Measurements from ENCODE around the gene IFIT1. TPM values are rescaled to one million over a fixed set of nuclear protein-coding genes. Genes with fewer than 3 reads are reported as not detected.
"Not testable (repeated sequence)": the region's sequence is repeated elsewhere in the genome, so short reads cannot be mapped to it uniquely, and the experiment has no call there.

The IFIT1 gene
- polyA plus RNA-seq, 3 donors from 2014 or later = 0.43 to 6.0 (median 1.8) TPM

DNA sequence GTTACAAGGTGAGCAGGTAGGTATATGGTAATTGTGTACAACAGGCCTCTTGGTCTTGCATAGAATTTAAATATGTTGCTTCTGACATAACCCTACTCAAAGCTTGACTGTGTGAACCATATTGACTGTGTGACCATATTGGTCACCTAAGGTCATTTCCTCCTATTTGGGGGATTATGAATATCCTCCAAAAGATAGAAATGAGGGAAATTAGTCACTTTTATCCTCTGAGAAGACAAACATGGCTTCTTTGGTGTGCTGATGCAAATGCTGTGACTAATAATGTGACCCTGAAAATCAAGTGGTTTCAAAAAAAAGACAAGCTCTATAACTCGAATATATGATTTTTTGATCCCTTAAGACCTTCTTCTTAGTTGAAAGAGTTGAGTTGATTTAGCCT lies 49.9 kb downstream of the IFIT1 start:
- Mint-ChIP-seq H3K27me3 (ENCODE audit: low read depth in 3 of 3) (peaks cover 3 to 24% (median 17%) of the 10 kb centered on the region in 3 donors), H3K4me3 (no peak overlapping the region), H3K9me3 (peaks cover 0 to 2% (median 0%) of the 10 kb centered on the region in 6 donors), H3K27ac (no peak overlapping the region), H3K4me1 (no peaks in the 10 kb centered on the region), H3K36me3 (no peaks in the 10 kb centered on the region)
- DNase-seq = no peak

DNA sequence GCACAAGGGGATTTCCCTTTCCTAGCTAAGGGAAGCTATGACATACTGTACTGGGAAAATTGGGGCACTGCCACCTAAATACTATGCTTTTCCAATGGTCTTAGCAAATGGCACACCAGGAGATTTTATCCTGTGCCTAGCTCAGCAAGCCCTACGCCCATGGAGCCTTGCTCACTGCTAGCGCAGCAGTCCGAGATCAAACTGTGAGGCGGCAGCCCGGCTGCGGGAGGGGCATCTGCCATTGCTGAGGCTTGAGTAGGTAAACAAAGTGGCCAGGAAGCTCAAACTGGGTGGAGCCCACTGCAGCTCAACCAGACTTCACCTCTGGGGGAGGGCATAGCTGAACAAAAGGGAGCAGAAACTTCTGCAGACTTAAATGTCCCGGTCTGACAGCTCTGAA lies 52.4 kb downstream of the IFIT1 start:
- not testable (repeated sequence) for H3K36me3 Mint-ChIP-seq, H3K4me1 Mint-ChIP-seq, H3K4me3 Mint-ChIP-seq, H3K9me3 Mint-ChIP-seq, DNase-seq, H3K27ac Mint-ChIP-seq
- H3K27me3 Mint-ChIP-seq (ENCODE audit: low read depth in 3 of 3) = peaks cover 4 to 24% (median 20%) of the 10 kb centered on the region in 3 donors

DNA sequence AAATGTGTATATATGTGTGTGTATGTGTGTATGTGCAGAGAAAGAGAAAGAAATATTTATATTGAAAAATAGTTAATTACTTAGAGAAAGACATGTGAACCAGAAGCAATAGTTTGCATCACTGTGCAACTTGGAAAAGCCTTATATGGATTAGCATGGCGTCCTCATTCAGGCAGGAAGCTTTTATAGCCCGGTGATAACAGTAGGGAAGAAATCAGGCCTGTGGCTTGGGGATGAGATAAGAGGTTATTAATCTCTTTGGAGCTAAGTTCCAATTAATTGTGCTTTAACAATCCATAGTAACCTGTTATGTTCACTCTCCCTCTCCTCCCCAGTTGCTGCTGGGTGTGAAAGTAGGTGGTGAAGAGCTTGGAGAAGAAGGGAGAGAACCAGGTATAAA lies 58.5 kb downstream of the IFIT1 start:
- H3K4me1 Mint-ChIP-seq = no peaks in the 10 kb centered on the region
- no peaks in the 10 kb centered on the region for H3K36me3 Mint-ChIP-seq
- no peak overlapping the region for H3K27ac Mint-ChIP-seq
- H3K9me3 Mint-ChIP-seq = no peaks in the 10 kb centered on the region
- peaks cover 6 to 14% (median 11%) of the 10 kb centered on the region in 3 donors for H3K27me3 Mint-ChIP-seq (ENCODE audit: low read depth in 3 of 3)
- no peak overlapping the region for H3K4me3 Mint-ChIP-seq
- no peak for DNase-seq

- H3K36me3 Mint-ChIP-seq = no peaks in the 10 kb centered on the region
- no peak overlapping the region for H3K4me3 Mint-ChIP-seq
- DNase-seq = no peak
- peaks cover 4 to 6% (median 5%) of the 10 kb centered on the region in 3 donors for H3K27me3 Mint-ChIP-seq (ENCODE audit: low read depth in 3 of 3)
- no peaks in the 10 kb centered on the region for H3K4me1 Mint-ChIP-seq
- H3K27ac Mint-ChIP-seq = no peak overlapping the region
- no peaks in the 10 kb centered on the region for H3K9me3 Mint-ChIP-seq
Measured at GRCh38 chr10:89452193-89452592, 59.8 kb downstream of the IFIT1 start.

DNA sequence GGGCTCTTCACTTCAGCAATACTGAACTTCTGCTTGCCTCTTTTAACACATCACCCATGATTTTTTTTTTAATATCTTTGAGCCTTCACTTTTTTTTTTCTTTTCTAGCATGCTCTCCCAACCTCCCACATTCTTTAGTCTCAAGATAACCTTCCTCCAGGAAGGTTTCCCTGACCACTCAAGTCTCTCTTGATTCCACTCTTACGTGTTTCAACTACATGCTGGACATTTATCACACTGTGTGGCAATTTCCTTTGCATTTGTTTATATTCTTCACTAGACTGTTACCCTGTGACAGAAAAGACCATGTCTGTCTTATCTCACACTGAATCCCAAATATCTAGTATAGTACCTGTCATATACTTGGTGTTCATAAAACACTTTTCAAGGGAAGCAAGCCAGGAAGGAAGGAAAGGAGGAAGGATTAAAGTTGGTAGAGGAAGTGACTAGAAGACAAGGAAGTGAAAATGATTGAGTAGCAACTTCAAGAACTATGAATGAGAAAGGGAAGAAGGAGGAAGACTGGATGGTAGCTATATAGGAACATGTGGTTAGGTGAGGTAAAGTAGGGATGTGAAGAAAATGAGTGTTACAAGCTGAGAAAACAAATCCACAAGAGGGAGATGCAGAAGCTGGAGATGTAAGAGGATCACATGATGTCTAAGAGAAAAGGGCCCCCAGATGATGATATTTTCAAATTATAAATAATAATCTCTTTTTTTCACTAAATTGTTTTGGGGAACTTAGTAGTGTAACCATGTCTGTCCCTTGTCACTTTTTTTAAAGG lies 62.3 kb downstream of the IFIT1 start:
- Mint-ChIP-seq H3K4me1 (no peaks in the 10 kb centered on the region), H3K27me3 (ENCODE audit: low read depth in 3 of 3) (peaks cover 0 to 9% (median 2%) of the 10 kb centered on the region in 3 donors), H3K9me3 (no peaks in the 10 kb centered on the region), H3K4me3 (no peak overlapping the region), H3K27ac (no peak overlapping the region), H3K36me3 (no peaks in the 10 kb centered on the region)
- no peak for DNase-seq

Other genes with a start within 250 kb of the IFIT1 start
- gene CH25H, start 185.3 kb upstream of the IFIT1 start, polyA plus RNA-seq = under 1 TPM in 1 of 3 donors, not detected in 2; 0.27 TPM
- 100 to 1,000 TPM; 120 to 196 (median 125) TPM for gene LIPA, start 140.8 kb upstream of the IFIT1 start, polyA plus RNA-seq
- 10 to 100 TPM; 10.3 to 20.8 (median 13.9) TPM for gene IFIT2, start 90.6 kb upstream of the IFIT1 start, polyA plus RNA-seq
- gene IFIT3, start 64.6 kb upstream of the IFIT1 start, polyA plus RNA-seq = 10 to 100 TPM in 2 of 3 donors, 1 to 10 TPM in 1; 8.2 to 23.8 (median 12.5) TPM
- under 1 TPM in 1 of 3 donors, not detected in 2; 0.11 TPM for gene IFIT1B, start 14.6 kb upstream of the IFIT1 start, polyA plus RNA-seq
- gene IFIT5, start 21.9 kb downstream of the IFIT1 start, polyA plus RNA-seq = 10 to 100 TPM in 2 of 3 donors, 1 to 10 TPM in 1; 9.2 to 10.4 (median 10.2) TPM
- gene SLC16A12, start 143.0 kb downstream of the IFIT1 start, polyA plus RNA-seq = not detected

All from immature natural killer cell (primary cell).